Eye (tissue), 1 donor: Measurements from ENCODE around the gene KDM4C.
A peak's percentile ranks its signal among the peaks of the same experiment; 100 is the strongest.

ENCODE experiments used
- DNase-seq: peaks from one replicate; pipeline ENCODE4 v3.0.0-alpha.2; 2015

The KDM4C gene

GRCh38 chr9:6909181-6909580 is 151.4 kb downstream of the KDM4C start:
- no peak for DNase-seq

- no peak for DNase-seq
Measured at GRCh38 chr9:6910032-6910431, 152.3 kb downstream of the KDM4C start.

- DNase-seq = no peak
Measured at GRCh38 chr9:6910497-6910896, 152.7 kb downstream of the KDM4C start.

- no peak for DNase-seq
Measured at GRCh38 chr9:6911901-6912638, 154.3 kb downstream of the KDM4C start.

- DNase-seq = no peak
Measured at GRCh38 chr9:6915635-6916034, 157.9 kb downstream of the KDM4C start.

- no peak for DNase-seq
Measured at GRCh38 chr9:6917162-6917561, 159.4 kb downstream of the KDM4C start.

- no peak for DNase-seq
Measured at GRCh38 chr9:6920041-6920440, 162.3 kb downstream of the KDM4C start.

GRCh38 chr9:6921315-6921714 is 163.5 kb downstream of the KDM4C start:
- no peak for DNase-seq

GRCh38 chr9:6922124-6922676 is 164.4 kb downstream of the KDM4C start:
- DNase-seq = no peak

- DNase-seq = no peak
Measured at GRCh38 chr9:6922680-6923079, 164.9 kb downstream of the KDM4C start.

GRCh38 chr9:6923086-6923485 is 165.3 kb downstream of the KDM4C start:
- DNase-seq = no peak

- DNase-seq = no peak
Measured at GRCh38 chr9:6924149-6924548, 166.4 kb downstream of the KDM4C start.

- DNase-seq = no peak
Measured at GRCh38 chr9:6924988-6925563, 167.3 kb downstream of the KDM4C start.

GRCh38 chr9:6925836-6926235 is 168.1 kb downstream of the KDM4C start:
- peak; percentile 63 for DNase-seq

GRCh38 chr9:6926436-6926835 is 168.7 kb downstream of the KDM4C start:
- no peak for DNase-seq

- DNase-seq = no peak
Measured at GRCh38 chr9:6927838-6928237, 170.1 kb downstream of the KDM4C start.

- no peak for DNase-seq
Measured at GRCh38 chr9:6928863-6929262, 171.1 kb downstream of the KDM4C start.

- DNase-seq = no peak
Measured at GRCh38 chr9:6929441-6930215, 171.9 kb downstream of the KDM4C start.

- no peak for DNase-seq
Measured at GRCh38 chr9:6930827-6931226, 173.1 kb downstream of the KDM4C start.

GRCh38 chr9:6931913-6932312 is 174.1 kb downstream of the KDM4C start:
- no peak for DNase-seq

- DNase-seq = no peak
Measured at GRCh38 chr9:6936103-6936502, 178.3 kb downstream of the KDM4C start.

- DNase-seq = no peak
Measured at GRCh38 chr9:6937209-6937608, 179.4 kb downstream of the KDM4C start.

GRCh38 chr9:6938447-6938846 is 180.7 kb downstream of the KDM4C start:
- no peak for DNase-seq

GRCh38 chr9:6938873-6939272 is 181.1 kb downstream of the KDM4C start:
- no peak for DNase-seq
